HG02938 (cell line): ENCODE results near the gene CST7.
"Not testable (repeated sequence)": the region's sequence is repeated elsewhere in the genome, so short reads cannot be mapped to it uniquely, and the experiment has no call there.

ENCODE experiments used
- ATAC-seq: cut with Tn5 transposase; IDR thresholded peaks from one replicate; pipeline ENCODE4 v1.9.1; 2021; ENCODE audit warnings: mild to moderate bottlenecking, moderate library complexity; ENCODE audit not compliant: unreplicated experiment

The CST7 gene

DNA sequence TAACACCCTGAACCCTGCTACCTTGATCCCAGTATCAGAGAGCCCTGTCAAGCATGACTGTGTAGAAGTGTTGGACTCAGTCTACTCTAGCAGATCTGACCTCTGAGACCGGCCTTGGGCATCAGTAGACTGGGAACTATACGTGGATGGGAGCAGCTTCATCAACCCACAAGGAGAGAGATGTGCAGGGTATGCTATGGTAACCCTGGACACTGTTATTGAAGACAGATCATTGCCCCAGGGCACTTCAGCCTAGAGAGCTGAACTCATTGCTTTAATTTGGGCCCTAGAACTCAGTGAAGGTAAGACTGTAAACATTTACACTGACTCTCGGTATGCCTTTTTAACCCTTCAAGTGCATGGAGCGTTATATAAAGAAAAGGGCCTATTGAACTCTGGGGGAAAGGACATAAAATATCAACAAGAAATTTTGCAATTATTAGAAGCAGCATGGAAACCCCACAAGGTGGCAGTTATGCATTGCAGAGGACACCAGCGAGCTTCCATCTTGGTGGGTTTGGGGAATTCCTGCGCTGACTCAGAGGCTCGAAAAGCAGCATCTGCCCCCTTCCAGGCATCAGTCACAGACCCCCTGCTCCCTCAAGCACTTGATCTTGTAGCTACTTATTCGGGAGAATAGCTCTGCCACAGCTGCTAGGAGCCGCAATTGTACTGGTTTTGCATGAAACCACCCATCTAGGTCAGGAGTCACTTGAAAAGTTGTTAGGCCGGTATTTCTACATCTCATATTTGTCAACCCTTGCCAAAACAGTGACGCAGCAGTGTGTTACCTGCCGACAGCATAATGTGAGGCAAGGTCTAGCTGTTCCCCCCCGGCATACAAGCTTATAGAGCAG lies 19.0 kb upstream of the CST7 start:
- not testable (repeated sequence) for ATAC-seq

DNA sequence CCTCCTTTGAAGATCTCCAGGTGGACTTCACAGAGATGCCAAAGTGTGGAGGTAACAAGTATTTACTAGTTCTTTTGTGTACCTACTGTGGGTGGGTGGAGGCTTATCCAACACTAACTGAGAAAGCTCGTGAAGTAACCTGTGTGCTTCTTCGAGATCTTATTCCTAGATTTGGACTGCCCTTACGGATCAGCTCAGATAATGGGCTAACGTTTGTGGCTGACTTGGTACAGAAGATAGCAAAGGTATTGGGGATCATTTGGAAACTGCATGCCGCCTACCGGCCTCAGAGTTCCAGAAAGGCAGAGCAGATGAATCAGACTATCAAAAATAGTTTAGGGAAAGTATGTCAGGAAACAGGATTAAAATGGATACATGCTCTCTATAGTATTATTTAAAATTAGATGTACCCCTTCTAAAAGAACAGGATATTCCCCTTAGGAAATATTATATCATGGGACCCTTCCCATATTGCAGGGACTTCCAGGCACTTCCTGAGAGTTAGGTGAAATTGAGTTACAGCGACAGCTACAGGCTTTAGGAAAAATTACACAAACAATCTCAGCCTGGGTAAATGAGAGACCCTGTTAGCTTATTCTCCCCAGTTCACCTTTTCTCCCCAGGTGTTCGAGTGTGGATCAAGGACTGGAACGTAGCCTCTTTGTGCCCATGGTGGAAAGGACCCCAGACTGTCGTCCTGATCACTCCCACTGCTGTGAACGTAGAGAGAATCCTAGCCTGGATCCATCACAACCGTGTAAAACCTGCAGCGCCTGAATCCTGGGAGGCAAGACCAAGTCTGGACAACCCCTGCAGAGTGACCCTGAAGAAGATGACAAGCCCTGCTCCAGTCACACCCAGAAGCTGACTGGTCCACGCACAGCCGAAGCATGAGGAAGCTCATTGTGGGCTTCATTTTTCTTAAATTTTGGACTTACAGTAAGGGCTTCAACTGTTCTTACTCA lies 18.1 kb upstream of the CST7 start:
- ATAC-seq: not testable (repeated sequence)

DNA sequence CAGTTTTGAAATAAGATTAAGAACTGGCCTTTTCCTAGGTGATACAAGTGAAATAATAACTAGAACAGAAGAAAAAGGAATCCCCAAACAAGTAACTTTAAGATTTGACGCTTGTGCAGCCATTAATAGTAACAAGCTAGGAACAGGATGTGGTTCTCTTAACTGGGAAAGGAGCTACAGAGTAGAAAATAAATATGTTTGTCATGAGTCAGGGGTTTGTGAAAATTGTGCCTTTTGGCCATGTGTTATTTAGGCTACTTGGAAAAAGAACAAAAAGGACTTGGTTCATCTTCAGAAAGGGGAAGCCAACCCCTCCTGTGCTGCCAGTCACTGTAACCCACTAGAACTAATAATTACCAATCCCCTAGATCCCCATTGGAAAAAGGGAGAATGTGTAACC lies 17.2 kb upstream of the CST7 start:
- ATAC-seq: not testable (repeated sequence)

DNA sequence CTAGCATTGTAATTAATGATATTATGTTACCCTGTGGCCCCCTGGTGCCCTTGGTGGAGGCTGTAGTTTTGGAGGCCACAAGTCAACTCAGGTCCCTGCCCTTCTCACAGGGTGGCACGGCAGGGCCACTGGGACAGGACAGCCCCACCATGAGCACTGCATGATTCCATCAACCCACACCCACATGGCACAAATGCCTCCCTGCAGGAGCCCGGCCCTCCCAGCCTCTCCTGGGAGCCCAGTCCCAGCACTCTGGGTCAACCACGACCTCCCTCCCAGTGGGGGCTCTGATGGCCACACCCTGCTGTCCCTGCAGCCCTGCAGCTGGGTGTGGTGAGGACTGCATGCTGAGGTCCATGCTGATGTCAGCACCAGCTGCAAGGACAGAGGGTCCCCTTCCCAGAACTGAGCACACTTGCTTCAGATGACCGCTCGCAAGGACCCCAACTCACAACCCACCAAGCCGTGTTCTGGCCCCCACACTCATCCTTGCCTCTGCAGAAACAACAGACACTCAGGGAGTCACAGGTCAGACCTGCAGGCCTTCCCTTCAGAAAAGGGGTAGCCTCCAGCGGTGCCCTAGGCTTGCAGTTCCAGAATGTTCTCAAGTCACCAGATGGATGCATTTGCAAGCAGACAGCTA lies 15.7 kb upstream of the CST7 start:
- ATAC-seq: no peak

DNA sequence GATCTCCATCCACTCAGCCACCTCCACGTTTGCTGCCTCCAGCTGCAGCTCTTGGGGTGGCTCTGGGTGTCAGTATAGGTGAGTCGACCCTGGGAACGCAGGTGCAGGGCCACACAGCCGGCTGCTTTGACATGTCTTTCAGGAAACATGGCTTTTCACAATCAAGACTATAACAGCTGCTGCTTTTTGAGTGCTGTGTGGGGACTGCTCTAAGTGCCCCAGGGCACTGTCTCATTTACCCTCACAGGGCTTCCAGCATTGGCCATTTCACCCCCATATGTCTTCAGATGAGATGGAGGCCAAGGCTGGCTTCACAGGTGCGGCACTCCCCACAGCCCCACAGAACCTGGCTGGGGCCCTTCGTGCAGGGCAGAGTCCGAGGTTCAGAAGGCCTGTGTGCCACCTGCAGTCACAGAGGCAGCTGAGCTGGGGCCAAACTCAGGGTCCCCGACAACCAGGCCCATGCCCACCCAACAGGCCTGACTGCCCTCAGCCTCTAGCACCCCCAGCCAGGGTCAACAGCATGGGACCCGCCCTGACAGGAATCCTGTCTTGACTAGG lies 14.9 kb upstream of the CST7 start:
- ATAC-seq: no peak

DNA sequence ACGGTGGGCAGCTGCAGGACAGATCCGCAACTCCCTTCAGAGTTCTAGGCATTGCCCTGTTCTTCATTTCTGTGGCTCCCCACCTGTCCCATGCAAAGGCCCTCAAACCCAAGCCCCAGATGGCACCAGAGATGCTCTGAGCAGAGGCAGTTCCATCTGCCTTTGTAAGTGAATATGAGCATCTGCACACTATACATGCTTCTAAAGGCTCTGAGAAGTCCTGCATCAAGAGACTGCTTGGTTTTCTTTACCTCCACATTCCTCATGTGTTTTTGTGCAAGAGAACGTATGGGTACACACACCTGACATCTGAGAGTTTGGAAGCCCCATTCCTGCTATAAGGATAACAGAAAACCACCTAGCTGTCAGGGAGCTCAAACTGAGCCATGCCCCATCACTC lies 14.4 kb upstream of the CST7 start:
- no peak for ATAC-seq

DNA sequence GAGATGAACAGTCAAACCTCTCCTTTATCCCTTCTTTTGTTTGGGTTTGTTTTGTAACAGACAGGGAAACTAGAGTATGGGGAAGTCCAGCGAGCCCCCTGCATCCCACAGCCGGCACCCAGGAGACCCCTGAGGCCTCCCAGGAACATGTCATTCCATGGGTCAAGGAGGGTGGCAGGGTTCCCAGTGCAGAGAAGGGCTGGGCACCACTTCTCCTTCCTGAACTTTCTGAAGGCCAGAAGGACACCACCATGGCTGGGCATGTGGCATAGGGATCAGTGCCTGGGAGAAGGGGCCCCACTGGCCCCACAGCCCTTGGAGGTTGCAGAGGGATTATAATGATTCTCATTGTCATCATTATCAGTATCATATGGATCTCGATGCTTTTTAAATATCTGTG lies 13.9 kb upstream of the CST7 start:
- no peak for ATAC-seq

DNA sequence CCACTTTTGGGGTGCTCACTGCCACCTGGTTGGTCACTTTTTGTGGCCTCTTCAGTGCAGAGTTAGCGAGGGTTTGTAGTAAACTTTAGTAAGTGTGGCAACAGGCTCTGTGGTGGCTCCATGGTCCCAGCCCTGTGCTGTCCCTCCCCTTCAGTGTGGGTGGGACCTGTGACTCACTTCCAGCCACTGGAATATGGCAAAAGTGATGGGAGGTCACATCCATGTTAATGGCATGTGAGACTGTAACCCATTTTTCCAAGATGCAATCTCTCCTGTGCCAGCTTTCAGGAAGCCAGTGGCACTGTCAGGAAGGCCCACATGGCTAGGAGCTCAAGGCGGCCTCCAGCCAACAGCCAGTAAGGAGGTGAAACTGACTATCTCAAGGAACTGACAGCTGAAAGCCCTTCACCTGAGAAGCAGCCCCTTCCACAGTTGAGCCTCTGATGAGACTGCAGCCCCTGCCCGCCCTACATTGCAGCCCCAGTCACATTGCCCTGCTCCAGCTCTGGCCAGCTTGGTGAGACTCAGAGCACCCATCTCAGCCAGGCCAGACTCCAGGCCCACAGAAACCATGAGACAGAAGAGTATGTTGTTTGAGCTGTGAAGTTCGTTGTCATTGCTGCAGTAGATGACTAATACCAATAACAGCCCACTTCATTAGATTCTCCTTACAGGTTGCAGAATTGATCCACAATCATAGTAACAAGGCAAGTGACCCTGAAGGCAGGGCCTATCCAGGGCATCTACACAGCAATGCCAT lies 13.1 kb upstream of the CST7 start:
- no peak for ATAC-seq

DNA sequence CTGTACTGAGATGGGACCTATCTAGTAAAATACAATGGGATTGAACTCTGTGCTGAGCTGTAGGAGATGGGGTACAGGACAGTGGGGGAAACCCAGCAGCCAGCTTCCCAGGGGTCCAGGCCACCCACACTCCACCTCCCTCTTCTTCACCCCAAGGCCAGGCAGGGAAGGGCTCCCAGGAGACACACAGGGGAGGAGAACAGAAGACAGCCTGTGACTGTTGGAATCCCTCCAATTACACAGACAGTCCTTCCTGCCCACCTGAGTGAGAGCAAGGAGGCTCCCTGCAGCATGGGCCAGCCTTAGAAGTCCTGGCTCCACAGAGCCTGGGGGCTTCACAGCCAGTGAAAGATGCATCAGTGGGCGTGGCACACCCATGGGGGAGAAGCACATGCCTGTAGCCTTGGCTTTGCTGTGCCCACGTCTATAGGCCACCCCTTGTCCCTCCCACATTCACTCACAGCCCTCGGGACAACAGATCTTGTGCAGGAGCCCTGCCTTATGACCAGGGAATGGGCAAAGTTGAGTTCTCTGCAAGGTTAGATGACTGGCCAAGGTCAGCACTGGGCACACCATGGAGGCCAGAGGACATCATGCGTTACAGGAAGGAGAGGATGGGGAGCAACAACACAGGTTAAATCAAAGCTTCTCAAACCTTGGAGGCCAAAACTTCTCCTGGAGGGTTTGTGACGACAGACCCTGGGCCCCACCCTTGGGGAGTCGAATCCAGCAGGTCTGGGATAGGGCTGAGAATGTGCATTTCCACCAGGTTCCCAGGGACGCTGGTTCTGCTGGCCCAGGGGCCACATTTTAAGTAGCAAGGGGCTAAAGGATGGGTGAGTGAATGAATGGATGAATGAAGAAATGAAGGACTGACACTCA lies 12.3 kb upstream of the CST7 start:
- ATAC-seq: no peak

DNA sequence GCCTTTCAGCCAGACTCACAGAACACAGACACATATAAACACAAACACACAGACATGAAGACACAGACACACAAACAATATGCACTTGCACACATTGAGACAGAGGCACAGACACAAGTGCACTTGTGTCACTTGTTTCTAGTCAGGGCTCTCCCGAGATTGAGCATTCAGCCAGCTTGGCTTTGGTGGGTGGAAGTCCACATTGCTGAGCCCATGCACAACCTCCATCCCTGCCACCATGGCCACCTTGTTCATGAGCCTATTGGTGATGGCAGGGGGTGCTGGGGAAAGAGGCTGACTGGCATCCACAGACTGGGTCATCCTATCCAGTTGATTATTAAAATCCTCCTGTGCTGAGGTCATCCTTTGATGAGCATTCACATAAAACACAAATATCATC lies 11.5 kb upstream of the CST7 start:
- ATAC-seq: no peak

DNA sequence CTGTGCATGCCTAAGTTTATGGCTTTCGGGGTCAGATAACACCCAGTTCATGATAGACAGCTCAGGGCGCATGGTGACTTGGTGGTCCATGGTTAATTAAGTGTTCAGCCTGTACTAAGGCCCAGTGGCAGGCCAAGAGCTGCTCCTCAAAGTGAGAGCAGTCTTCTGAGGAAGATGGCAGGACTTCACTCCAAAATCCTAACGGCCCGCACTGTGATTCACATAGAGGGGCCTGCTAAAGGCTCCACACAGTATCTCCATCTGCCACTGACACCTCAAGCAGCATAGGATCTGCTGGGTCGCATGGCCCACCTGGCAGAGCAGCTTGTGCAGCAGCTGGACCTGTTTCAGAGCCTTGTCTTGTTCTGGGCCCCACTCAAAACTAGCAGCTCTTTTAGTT lies 10.6 kb upstream of the CST7 start:
- ATAC-seq: no peak

DNA sequence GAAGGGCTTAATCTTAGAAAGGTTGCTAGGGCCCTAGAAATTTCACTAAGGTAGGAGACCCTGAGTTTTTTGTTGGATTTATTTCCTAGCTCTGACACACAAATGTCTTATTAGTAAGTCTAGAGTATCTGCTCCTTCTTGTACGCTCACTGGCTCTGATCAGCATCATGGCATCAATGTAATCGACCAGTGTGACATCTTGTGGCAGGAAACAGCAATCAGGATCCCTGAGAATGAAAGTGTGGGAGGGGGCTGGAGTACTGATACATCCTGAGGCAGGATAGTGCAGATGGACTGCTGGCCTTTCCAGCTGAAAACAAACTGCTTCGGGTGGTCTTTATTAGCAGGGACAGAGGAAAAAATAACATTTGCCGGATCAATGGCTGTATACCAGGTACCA lies 10.0 kb upstream of the CST7 start:
- ATAC-seq: no peak

DNA sequence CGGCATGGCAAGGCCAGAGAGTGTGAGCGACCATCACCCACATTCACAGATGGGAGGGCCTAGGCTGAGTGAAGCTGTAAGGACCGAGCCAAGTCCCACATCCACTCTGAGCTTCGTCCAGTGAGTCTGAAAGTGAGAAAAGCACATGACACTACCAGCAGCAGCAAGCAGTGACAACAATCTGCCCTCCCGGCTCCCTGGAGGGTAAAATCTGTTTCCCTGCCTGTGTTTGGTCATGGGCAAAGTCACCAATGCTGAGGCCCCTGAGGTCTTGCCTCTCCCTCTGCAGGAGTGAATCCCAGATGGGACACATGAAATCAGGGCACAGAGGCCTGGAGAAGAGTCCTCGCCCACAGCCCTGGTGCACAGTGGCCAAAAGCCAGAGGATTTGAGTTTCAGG lies 6.4 kb upstream of the CST7 start:
- ATAC-seq: no peak

DNA sequence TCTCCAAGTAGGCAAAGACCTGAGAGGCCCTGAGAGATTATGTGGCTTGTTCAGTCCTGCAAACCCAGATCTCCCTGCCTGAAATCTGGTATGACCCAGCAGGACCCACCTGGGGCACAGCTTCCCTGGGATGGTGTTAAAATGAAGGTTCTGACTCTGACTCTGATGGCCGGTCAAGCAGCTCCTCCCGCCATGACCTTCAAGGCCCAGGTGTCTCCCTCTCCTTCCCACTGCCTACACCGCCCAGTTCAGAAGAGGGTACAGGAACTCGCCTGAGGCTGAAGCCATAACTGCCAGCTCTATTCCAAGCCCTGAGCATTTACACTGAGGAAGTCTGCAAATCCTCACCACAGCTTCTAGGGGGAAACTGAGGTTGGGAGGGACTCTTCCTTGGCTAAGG lies 5.9 kb upstream of the CST7 start:
- no peak for ATAC-seq

DNA sequence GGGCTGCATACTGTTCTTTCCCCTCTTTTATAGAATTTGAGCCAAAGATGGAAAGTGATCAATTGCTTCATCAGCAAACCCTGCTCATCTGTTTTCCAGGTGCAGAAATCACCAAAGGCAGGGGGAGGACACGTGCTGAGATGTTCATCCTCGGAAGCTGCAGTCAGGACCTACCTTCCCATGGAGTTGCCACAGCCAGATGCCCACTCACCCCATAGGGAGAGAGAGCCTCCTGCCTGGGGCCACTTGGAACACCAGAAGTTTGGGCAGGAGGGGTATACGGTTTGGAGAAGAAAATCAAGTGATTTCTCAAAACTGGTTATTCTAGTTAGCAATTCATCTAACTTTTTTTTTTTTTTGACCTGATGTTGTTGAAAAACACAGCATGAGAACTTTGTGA lies 5.3 kb upstream of the CST7 start:
- ATAC-seq: no peak

DNA sequence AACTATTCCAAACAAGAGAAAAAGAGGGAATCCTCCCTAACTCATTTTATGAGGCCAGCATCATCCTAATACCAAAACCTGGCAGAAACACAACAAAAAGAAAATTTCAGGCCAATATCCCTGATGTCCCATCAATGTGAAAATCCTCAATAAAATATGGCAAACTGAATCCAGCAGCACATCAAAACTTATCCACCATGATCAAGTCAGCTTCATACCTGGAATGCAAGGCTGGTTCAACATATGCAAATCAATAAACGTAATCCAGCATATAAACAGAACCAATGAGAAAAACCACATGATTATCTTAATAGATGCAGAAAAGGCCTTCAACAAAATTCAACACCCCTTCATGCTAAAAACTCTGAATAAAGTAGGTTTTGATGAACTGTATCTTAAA lies 2.7 kb upstream of the CST7 start:
- ATAC-seq: not testable (repeated sequence)

DNA sequence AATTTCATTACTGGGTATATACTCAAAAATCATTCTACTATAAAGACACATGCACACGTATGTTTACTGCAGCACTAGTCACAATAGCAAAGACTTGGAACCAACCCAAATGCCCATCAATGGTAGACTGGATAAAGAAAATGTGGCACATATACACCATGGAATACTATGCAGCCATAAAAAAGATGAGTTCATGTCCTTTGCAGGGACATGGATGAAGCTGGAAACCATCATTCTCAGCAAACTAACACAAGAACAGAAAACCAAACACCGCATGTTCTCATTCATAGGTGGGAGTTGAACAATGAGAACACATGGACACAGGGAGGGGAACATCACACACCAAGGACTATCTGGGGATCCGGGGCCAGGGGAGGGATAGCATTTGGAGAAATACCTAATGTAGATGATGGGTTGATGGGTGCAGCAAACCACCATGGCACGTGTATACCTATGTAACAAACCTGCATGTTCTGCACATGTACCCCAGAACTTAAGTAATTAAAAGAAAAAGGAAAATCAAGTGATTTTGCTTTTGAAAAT lies 602 bp upstream of the CST7 start:
- not testable (repeated sequence) for ATAC-seq

DNA sequence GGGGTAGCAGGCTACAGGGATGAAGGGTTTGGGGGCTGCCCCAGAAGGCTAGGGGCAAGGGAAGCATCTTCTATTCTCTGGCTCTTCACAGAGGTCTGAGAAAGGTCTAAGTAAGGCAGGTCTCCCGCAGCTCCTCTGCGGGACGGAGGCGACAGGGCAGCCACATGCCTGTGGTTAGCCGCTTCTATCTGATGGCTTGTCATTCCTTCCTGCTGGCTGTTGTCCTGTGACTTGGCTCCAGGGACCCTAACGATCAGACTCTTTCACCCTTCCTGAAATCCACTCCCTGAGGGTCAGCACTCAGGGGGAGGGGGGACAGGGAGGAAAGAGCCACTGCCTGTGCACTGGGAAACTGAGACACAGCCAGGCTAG lies 673 bp downstream of the CST7 start:
- ATAC-seq: no peak

DNA sequence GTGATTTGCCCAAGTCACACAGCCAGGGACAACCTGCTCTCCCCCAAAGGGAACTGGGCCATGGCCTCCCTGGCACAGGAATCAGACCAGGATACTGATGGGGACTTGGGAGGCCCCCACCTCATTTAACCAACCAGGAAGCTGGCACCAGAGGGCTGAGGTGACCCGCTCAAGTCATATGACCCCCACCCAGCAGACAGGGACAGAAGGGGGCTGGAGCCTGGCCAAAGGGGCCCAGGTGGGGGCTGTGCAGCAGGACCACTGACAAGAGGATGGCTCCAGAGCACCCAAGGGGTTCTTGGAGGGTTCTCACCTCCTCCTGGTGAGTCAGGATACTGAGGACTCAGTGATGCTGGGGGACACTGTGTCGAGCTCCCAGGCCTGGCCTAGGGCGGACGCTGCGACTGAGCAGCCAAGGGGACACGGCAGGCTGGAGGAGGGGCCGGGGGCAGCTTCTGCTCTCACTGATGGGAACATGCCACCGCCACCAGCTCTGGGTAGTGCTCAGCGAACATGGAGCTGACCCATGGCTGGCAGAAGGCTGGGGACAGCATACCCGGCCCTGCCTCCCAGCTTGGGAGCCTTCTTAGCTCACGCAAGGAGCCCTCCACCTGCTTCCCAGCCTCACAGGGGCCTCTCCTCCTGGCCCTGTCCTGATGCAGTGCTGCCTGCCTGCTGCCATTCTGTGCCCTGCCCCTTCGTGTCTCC lies 1.2 kb downstream of the CST7 start:
- no peak for ATAC-seq
